GM19193 (cell line): Measurements from ENCODE around the gene GPR137C.
A peak's percentile ranks its signal among the peaks of the same experiment; 100 is the strongest.

Source experiments
- POLR2A ChIP-seq: IDR thresholded peaks from 4 replicates; pipeline ENCODE4 v1.6.1; 2011; ENCODE audit not compliant: insufficient read depth, insufficient read length; ENCODE audit errors: extremely low read depth

Gene GPR137C

GRCh38 chr14:52552063-52552988, at the start of gene GPR137C, which contains the start of gene TXNDC16:
TSS of gene GPR137C (plus strand) at chr14:52552836. CDS start at chr14:52553148, 312 bp downstream.
TSS of gene TXNDC16 (minus strand) at chr14:52552505. CDS start at chr14:52543557, 8,948 bp downstream.
- TF ChIP-seq POLR2A = peak; percentile 94

GRCh38 chr14:52513249-52513648, 39.4 kb upstream of the GPR137C start:
- TF ChIP-seq POLR2A = no peak

- no peak for TF ChIP-seq POLR2A
Measured at GRCh38 chr14:52514046-52514811, 38.4 kb upstream of the GPR137C start.

- no peak for TF ChIP-seq POLR2A
Measured at GRCh38 chr14:52522033-52522432, 30.6 kb upstream of the GPR137C start.

GRCh38 chr14:52522581-52523345, 29.9 kb upstream of the GPR137C start:
- no peak for TF ChIP-seq POLR2A

- no peak for TF ChIP-seq POLR2A
Measured at GRCh38 chr14:52527052-52527451, 25.6 kb upstream of the GPR137C start.

GRCh38 chr14:52531481-52531880, 21.2 kb upstream of the GPR137C start:
- no peak for TF ChIP-seq POLR2A

GRCh38 chr14:52536269-52536668, 16.4 kb upstream of the GPR137C start:
- no peak for TF ChIP-seq POLR2A

- TF ChIP-seq POLR2A = no peak
Measured at GRCh38 chr14:52538623-52539022, 14.0 kb upstream of the GPR137C start.

GRCh38 chr14:52545584-52546317, 6.9 kb upstream of the GPR137C start:
- TF ChIP-seq POLR2A = no peak

GRCh38 chr14:52546318-52546670, 6.3 kb upstream of the GPR137C start:
- TF ChIP-seq POLR2A = no peak

- TF ChIP-seq POLR2A = no peak
Measured at GRCh38 chr14:52547027-52547426, 5.6 kb upstream of the GPR137C start.

GRCh38 chr14:52547526-52547925, 5.1 kb upstream of the GPR137C start:
- TF ChIP-seq POLR2A = no peak

GRCh38 chr14:52550661-52551060, 2.0 kb upstream of the GPR137C start:
- no peak for TF ChIP-seq POLR2A

GRCh38 chr14:52551205-52551604, 1.4 kb upstream of the GPR137C start:
- no peak for TF ChIP-seq POLR2A

- TF ChIP-seq POLR2A = no peak
Measured at GRCh38 chr14:52551696-52552062, 957 bp upstream of the GPR137C start.
